Neural crest cell (in vitro differentiated cells): ENCODE data around the gene ITFG1. TPM values are rescaled to one million over a fixed set of nuclear protein-coding genes. Genes with fewer than 3 reads are reported as not detected.
A peak's percentile ranks its signal among the peaks of the same experiment; 100 is the strongest.

Experiments
- DNase-seq: peaks from one replicate; pipeline ENCODE4 v3.0.0; 2021; ENCODE audit warnings: low read depth, mixed read lengths, low spot score
- H3K27ac Mint-ChIP-seq: one replicate; pipeline ENCODE4 v1.8.0; 2021; ENCODE audit warnings: mild to moderate bottlenecking, mixed read lengths; ENCODE audit not compliant: unreplicated experiment
- H3K27me3 Mint-ChIP-seq: 2 replicates; pipeline ENCODE4 v1.8.0; 2021; ENCODE audit warnings: low read depth, mild to moderate bottlenecking, mixed read lengths
- H3K36me3 Mint-ChIP-seq: 2 replicates; pipeline ENCODE4 v1.8.0; 2021; ENCODE audit warnings: low read depth, mild to moderate bottlenecking, mixed read lengths
- H3K4me1 Mint-ChIP-seq: 2 replicates; pipeline ENCODE4 v1.8.0; 2021; ENCODE audit warnings: mixed read lengths
- H3K4me3 Mint-ChIP-seq: one replicate; pipeline ENCODE4 v1.8.0; 2021; ENCODE audit warnings: mild to moderate bottlenecking, mixed read lengths
- H3K9me3 Mint-ChIP-seq: 2 replicates; pipeline ENCODE4 v1.8.0; 2021; ENCODE audit warnings: mixed read lengths
- CTCF ChIP-seq: fragments of 200-600 bp; sonication (generic); conservative IDR thresholded peaks from 2 replicates; pipeline ENCODE4 v1.5.0; 2021; ENCODE audit warnings: antibody characterized with exemption, mild to moderate bottlenecking
- total RNA-seq: library from RNA; stranded (reverse); gene quantifications from 2 replicates; pipeline ENCODE4 v1.2.1, GENCODE V29; 2021

Gene ITFG1
- total RNA-seq, 1 donor from 2014 or later, result 30.9 TPM

GRCh38 chr16:47247690-47248089 lies 213.2 kb downstream of the ITFG1 start:
- H3K4me3 Mint-ChIP-seq, result no peak overlapping the region
- H3K27ac Mint-ChIP-seq, result no peak overlapping the region
- peaks cover 4% of the 10 kb centered on the region for H3K36me3 Mint-ChIP-seq
- DNase-seq, result no peak
- no peaks in the 10 kb centered on the region for H3K9me3 Mint-ChIP-seq
- H3K27me3 Mint-ChIP-seq, result no peaks in the 10 kb centered on the region
- no peak for TF ChIP-seq CTCF
- H3K4me1 Mint-ChIP-seq, result peaks cover 24% of the 10 kb centered on the region

- no peak for DNase-seq
- Mint-ChIP-seq H3K4me1 (peaks cover 24% of the 10 kb centered on the region), H3K36me3 (peaks cover 7% of the 10 kb centered on the region), H3K27me3 (no peaks in the 10 kb centered on the region), H3K9me3 (no peaks in the 10 kb centered on the region), H3K27ac (peak overlapping the region; percentile 45), H3K4me3 (no peak overlapping the region)
- TF ChIP-seq CTCF, result no peak
Observed at GRCh38 chr16:47244206-47244605, 216.7 kb downstream of the ITFG1 start.

- peaks cover 7% of the 10 kb centered on the region for H3K36me3 Mint-ChIP-seq
- H3K4me1 Mint-ChIP-seq, result peaks cover 8% of the 10 kb centered on the region
- TF ChIP-seq CTCF, result no peak
- H3K4me3 Mint-ChIP-seq, result no peak overlapping the region
- no peaks in the 10 kb centered on the region for H3K9me3 Mint-ChIP-seq
- DNase-seq, result no peak
- no peaks in the 10 kb centered on the region for H3K27me3 Mint-ChIP-seq
- H3K27ac Mint-ChIP-seq, result no peak overlapping the region
Observed at GRCh38 chr16:47241061-47241460, 219.8 kb downstream of the ITFG1 start.

- no peak for TF ChIP-seq CTCF
- H3K36me3 Mint-ChIP-seq, result peaks cover 6% of the 10 kb centered on the region
- no peak overlapping the region for H3K4me3 Mint-ChIP-seq
- no peak for DNase-seq
- H3K9me3 Mint-ChIP-seq, result no peaks in the 10 kb centered on the region
- no peaks in the 10 kb centered on the region for H3K4me1 Mint-ChIP-seq
- no peak overlapping the region for H3K27ac Mint-ChIP-seq
- H3K27me3 Mint-ChIP-seq, result no peaks in the 10 kb centered on the region
Observed at GRCh38 chr16:47236716-47237115, 224.1 kb downstream of the ITFG1 start.

GRCh38 chr16:47230296-47230695 lies 230.6 kb downstream of the ITFG1 start:
- Mint-ChIP-seq H3K4me1 (no peaks in the 10 kb centered on the region), H3K4me3 (no peak overlapping the region), H3K27me3 (no peaks in the 10 kb centered on the region), H3K9me3 (no peaks in the 10 kb centered on the region), H3K36me3 (peaks cover 12% of the 10 kb centered on the region), H3K27ac (no peak overlapping the region)
- no peak for TF ChIP-seq CTCF
- DNase-seq, result no peak
